ENCODE measurements around the gene UNC13D.
"Not testable (repeated sequence)": the region's sequence is repeated elsewhere in the genome, so short reads cannot be mapped to it uniquely, and the experiment has no call there.

The UNC13D gene

DNA sequence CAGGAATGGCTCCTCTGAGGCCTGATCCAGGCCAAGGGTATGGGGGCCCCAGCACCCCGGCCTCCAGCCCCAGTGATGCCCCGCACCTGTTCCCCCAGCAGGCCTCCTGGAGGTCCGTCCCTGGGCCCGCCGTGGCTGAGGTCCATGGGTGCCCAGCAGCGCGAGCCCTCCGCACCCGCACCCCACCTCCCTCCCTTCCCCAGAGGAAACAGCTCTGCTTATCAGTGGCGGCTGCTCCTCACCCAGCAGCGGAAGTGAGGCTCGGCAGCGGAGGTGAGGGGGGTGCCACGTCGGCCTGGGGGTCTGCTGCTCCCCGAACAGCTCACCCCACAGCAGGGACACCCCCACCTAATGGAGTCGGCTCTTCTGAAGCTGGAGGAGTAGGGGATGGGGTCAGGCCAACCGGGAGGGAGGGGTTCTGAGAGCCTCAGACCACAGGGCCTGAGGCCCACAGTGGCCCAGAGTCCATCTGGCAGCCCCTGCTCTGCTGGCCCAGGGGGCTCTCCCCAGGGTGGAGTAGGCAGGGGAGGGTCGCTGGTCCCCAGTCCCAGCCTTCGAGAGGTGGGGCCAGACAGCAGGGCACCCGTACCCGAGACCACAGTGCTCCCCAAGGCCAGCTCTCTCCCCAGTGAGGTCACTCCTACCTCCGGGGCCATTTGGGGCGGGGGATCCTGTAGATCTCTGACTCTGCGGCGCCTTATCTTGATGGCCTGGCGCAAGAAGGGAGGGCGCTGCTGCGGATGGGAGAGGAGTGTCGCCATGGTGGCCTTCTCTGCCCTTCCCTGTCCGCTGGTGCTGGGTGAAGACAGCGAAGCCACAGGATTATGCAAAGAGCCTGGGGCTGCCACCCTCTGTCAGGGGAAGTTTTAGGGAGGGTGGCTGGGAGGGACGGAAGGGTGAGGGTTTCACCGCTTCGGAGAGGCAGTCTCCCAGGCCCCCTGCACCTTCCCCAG, at the start of gene UNC13D:
Gene UNC13D (minus strand): TSS at position 828 of the 953 bp plus-strand sequence. CDS start 67 bp downstream, at position 761.
- Histone ChIP-seq H3K9me3 (ENCODE audit: control insufficient read depth, insufficient read depth, low read depth, low read length) (no peaks in the 10 kb centered on the region), H3K9ac (ENCODE audit: low read length) (peak within 1 kb of the TSS; percentile 8), H3K27me3 (ENCODE audit: control insufficient read depth, insufficient read depth, low read length) (no peaks in the 10 kb centered on the region), H3K4me1 (ENCODE audit: control insufficient read depth, insufficient read depth, low read length) (peaks cover 27% of the 10 kb centered on the region), H3K4me3 (ENCODE audit: low read depth, low read length) (no peak within 1 kb of the TSS), H3K27ac (ENCODE audit: low read depth, low read length) (peak within 1 kb of the TSS; percentile 53; the same call in 1 of the 2 replicates), H3K36me3 (ENCODE audit: control insufficient read depth, insufficient read depth, low read length) (peaks cover 29% of the 10 kb centered on the region)

DNA sequence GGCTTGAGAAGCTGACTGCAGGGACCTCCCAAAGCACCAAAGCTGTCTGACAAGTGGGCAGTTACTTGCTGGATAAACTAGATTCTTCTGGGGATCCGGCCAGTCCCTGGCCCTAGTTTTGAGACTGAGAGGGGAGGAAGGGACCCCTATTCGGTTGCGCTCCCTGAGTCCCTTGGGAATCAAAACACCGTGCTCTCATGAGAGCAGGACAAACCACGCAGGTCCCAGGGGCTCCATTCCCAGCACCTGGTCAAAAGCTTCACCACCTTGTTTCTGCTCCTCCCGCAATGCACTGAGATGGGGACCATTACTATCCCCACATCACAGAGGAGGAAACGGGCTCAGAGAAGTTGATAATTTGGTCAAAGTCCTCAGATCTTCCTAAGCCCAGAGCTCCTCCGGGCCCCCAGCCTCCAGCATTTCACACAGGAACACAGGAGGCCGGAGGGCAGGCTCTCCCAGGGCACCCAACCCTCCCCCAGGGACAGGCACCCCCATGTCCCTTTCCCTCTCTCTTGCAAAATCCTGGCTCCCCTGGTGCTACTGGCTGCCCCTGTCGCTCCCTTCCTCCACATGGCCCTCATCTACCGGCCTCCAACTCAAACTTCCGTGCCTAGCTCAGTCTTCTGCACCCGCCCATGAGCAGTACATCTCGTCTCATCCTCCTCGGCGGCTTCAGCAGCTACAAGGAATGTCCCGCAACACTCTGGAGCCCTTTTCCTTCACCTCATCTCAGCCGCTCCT, 49.3 kb upstream of the UNC13D start:
- no peaks in the 10 kb centered on the region for H3K27me3 ChIP-seq (ENCODE audit: control insufficient read depth, insufficient read depth, low read length)
- H3K4me3 ChIP-seq (ENCODE audit: low read depth, low read length), result no peak overlapping the region
- no peaks in the 10 kb centered on the region for H3K9me3 ChIP-seq (ENCODE audit: control insufficient read depth, insufficient read depth, low read depth, low read length)
- H3K27ac ChIP-seq (ENCODE audit: low read depth, low read length), result no peak overlapping the region
- H3K9ac ChIP-seq (ENCODE audit: low read length), result no peak overlapping the region
- H3K36me3 ChIP-seq (ENCODE audit: control insufficient read depth, insufficient read depth, low read length), result peaks cover 39% of the 10 kb centered on the region
- peaks cover 32% of the 10 kb centered on the region for H3K4me1 ChIP-seq (ENCODE audit: control insufficient read depth, insufficient read depth, low read length)

- Histone ChIP-seq H3K27me3 (ENCODE audit: control insufficient read depth, insufficient read depth, low read length) (no peaks in the 10 kb centered on the region), H3K4me1 (ENCODE audit: control insufficient read depth, insufficient read depth, low read length) (peaks cover 29% of the 10 kb centered on the region), H3K9me3 (ENCODE audit: control insufficient read depth, insufficient read depth, low read depth, low read length) (no peaks in the 10 kb centered on the region), H3K4me3 (ENCODE audit: low read depth, low read length) (no peak overlapping the region), H3K9ac (ENCODE audit: low read length) (no peak overlapping the region), H3K36me3 (ENCODE audit: control insufficient read depth, insufficient read depth, low read length) (peaks cover 39% of the 10 kb centered on the region), H3K27ac (ENCODE audit: low read depth, low read length) (no peak overlapping the region)
Observed at GRCh38 chr17:75892556-75893224, 48.5 kb upstream of the UNC13D start.

DNA sequence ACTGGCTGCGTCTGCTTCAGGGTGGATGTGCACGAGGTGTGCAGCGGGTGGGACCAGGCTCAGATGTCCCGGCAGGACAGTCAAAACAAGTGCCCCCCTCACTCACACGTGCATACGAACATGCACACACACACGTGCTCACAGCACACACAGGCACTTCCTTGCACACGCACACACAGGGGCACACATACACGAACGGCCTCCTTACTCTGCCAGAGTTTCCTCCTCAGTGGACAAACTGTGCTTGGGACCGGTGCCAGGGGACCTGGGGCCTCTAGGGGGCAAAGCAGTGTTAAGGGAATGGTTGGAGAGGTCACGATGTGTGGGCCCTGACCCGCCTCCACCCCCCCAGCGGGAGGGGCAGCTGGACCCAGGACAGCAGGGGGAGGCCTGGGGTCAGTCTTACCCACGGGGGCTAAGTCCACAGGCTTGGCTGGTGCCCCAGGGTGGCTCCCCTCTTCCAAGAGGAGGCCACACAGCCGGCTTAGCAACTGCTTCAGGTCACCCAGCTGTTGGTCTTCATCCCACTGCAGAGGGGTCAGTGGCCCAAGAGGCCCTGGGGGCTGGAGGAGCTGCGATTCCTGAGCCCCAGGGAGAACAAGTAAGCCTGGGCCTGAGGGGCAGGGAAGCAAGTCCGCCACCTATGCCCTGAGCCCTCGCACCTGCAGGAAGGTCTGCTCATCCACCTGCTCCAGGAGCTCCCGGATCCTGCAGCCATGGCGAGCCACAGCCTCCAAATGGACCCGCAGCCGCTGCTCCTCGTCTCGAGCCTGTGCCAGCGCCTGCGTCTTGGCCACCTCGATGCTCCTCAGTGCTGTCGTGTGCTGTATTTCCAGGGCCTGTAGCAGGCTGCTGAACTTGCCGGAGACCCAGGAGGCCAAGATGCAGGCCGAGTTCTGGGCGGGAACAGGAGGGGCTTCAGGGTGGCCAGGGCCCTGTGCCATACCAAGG, 47.7 kb upstream of the UNC13D start:
- H3K4me3 ChIP-seq (ENCODE audit: low read depth, low read length), result no peak overlapping the region
- H3K27ac ChIP-seq (ENCODE audit: low read depth, low read length), result no peak overlapping the region
- peaks cover 39% of the 10 kb centered on the region for H3K36me3 ChIP-seq (ENCODE audit: control insufficient read depth, insufficient read depth, low read length)
- no peaks in the 10 kb centered on the region for H3K27me3 ChIP-seq (ENCODE audit: control insufficient read depth, insufficient read depth, low read length)
- H3K4me1 ChIP-seq (ENCODE audit: control insufficient read depth, insufficient read depth, low read length), result peaks cover 22% of the 10 kb centered on the region
- H3K9me3 ChIP-seq (ENCODE audit: control insufficient read depth, insufficient read depth, low read depth, low read length), result no peaks in the 10 kb centered on the region
- H3K9ac ChIP-seq (ENCODE audit: low read length), result no peak overlapping the region

- peaks cover 22% of the 10 kb centered on the region for H3K4me1 ChIP-seq (ENCODE audit: control insufficient read depth, insufficient read depth, low read length)
- no peak overlapping the region for H3K9ac ChIP-seq (ENCODE audit: low read length)
- H3K4me3 ChIP-seq (ENCODE audit: low read depth, low read length), result no peak overlapping the region
- no peak overlapping the region for H3K27ac ChIP-seq (ENCODE audit: low read depth, low read length)
- H3K27me3 ChIP-seq (ENCODE audit: control insufficient read depth, insufficient read depth, low read length), result no peaks in the 10 kb centered on the region
- H3K36me3 ChIP-seq (ENCODE audit: control insufficient read depth, insufficient read depth, low read length), result peaks cover 39% of the 10 kb centered on the region
- no peaks in the 10 kb centered on the region for H3K9me3 ChIP-seq (ENCODE audit: control insufficient read depth, insufficient read depth, low read depth, low read length)
Observed at GRCh38 chr17:75891022-75891604, 46.9 kb upstream of the UNC13D start.

DNA sequence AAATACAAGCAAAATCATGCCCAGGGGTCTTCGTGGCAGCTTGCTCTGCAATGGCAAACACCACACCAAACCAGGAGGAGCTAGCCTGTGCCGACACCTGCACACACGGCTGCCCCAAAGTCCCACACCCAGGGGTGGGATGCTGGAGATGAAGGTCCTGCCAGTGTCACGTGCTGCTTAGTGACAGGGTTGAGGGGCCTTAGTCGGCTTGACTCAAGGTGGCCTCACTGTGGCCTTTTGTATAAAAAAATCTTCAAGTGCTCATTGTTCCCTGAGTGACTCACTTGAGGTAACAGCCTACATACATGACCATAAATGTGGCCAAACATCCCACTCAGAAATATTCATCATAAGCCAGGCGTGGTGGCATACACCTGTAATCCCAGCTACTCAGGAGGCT, 45.2 kb upstream of the UNC13D start:
- Histone ChIP-seq H3K9ac (ENCODE audit: low read length) (no peak overlapping the region), H3K36me3 (ENCODE audit: control insufficient read depth, insufficient read depth, low read length) (peaks cover 39% of the 10 kb centered on the region), H3K4me1 (ENCODE audit: control insufficient read depth, insufficient read depth, low read length) (peaks cover 8% of the 10 kb centered on the region)

DNA sequence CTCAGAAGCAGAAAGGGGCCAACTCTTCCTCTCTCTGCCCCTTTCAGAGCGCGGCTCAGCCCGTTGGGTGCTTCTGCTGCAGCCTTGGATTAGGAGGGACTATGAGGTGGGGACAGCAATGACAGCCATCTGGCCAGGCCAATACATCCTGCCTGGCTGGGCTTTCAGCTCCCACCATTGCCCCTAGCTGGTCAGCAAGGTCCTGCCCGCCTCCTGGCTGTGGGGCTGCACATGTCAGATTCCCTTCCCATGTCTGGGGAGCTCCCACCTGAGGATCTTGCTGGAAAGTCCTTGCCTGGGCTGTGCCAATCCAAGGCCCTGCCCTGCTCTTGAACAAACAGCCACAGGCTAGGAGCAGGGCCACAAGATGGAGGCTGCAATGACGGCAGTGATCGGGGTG, 44.3 kb upstream of the UNC13D start:
- H3K4me1 ChIP-seq (ENCODE audit: control insufficient read depth, insufficient read depth, low read length), result no peaks in the 10 kb centered on the region
- H3K36me3 ChIP-seq (ENCODE audit: control insufficient read depth, insufficient read depth, low read length), result peaks cover 39% of the 10 kb centered on the region
- H3K9me3 ChIP-seq (ENCODE audit: control insufficient read depth, insufficient read depth, low read depth, low read length), result no peaks in the 10 kb centered on the region
- no peak overlapping the region for H3K9ac ChIP-seq (ENCODE audit: low read length)
- H3K4me3 ChIP-seq (ENCODE audit: low read depth, low read length), result no peak overlapping the region
- H3K27me3 ChIP-seq (ENCODE audit: control insufficient read depth, insufficient read depth, low read length), result no peaks in the 10 kb centered on the region
- H3K27ac ChIP-seq (ENCODE audit: low read depth, low read length), result no peak overlapping the region

More for the DNA sequence above, 45.2 kb upstream of the UNC13D start:
- Histone ChIP-seq H3K9me3 (ENCODE audit: control insufficient read depth, insufficient read depth, low read depth, low read length) (no peaks in the 10 kb centered on the region), H3K27me3 (ENCODE audit: control insufficient read depth, insufficient read depth, low read length) (no peaks in the 10 kb centered on the region), H3K27ac (ENCODE audit: low read depth, low read length) (no peak overlapping the region), H3K4me3 (ENCODE audit: low read depth, low read length) (no peak overlapping the region)

DNA sequence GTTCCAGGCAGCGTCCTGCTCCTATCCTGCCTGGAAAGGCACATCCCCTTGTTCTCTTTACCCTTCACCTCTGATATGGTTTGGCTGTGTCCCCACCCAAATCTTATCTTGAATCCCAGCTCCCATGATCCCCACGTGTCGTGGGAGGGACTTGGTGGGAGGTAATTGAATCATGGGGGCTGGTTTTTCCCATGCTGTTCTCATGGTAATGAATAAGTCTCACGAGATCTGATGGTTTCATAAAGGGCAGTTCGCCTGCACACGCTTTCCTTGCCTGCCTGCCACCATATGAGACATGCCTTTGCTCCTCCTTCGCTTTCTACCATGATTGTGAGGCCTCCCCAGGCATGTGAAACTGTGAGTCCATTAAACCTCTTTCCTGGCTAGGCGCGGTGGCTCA, 41.7 kb upstream of the UNC13D start:
- H3K27ac ChIP-seq (ENCODE audit: low read depth, low read length); H3K9me3 ChIP-seq (ENCODE audit: control insufficient read depth, insufficient read depth, low read depth, low read length); H3K9ac ChIP-seq (ENCODE audit: low read length); H3K27me3 ChIP-seq (ENCODE audit: control insufficient read depth, insufficient read depth, low read length); H3K4me3 ChIP-seq (ENCODE audit: low read depth, low read length); H3K4me1 ChIP-seq (ENCODE audit: control insufficient read depth, insufficient read depth, low read length): not testable (repeated sequence)
- peaks cover 21% of the 10 kb centered on the region for H3K36me3 ChIP-seq (ENCODE audit: control insufficient read depth, insufficient read depth, low read length)

DNA sequence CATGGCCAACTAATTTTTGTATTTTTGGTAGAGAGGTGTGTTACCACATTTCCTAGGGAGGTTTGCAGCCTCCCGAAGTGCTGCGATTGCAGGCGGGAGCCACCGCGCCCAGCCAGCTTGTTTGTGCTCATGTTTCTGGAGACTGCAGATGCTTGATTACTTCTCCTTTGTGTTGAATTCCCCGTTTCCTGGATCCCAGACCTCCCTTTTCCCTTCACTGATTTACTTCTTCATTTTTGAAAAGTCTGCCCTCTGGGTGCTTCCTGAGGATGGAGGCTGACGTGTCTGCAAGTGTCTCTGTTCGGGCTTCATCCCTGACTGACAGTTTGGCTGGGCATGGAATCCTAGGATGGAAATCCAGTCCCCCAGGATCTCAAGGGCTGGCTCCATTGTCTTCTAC, 41.2 kb upstream of the UNC13D start:
- H3K9ac ChIP-seq (ENCODE audit: low read length), result no peak overlapping the region
- H3K27me3 ChIP-seq (ENCODE audit: control insufficient read depth, insufficient read depth, low read length), result no peaks in the 10 kb centered on the region
- H3K4me1 ChIP-seq (ENCODE audit: control insufficient read depth, insufficient read depth, low read length), result no peaks in the 10 kb centered on the region
- H3K36me3 ChIP-seq (ENCODE audit: control insufficient read depth, insufficient read depth, low read length), result peaks cover 16% of the 10 kb centered on the region
- no peak overlapping the region for H3K27ac ChIP-seq (ENCODE audit: low read depth, low read length)
- no peak overlapping the region for H3K4me3 ChIP-seq (ENCODE audit: low read depth, low read length)
- H3K9me3 ChIP-seq (ENCODE audit: control insufficient read depth, insufficient read depth, low read depth, low read length), result no peaks in the 10 kb centered on the region
